Mammary epithelial cell (primary cell): Measurements from ENCODE around the gene SNX8.

ENCODE experiments used
- CTCF ChIP-seq, 2 donors: IDR thresholded peaks in 1 of 2; conservative IDR thresholded peaks in 1 of 2; 2 replicates each; pipeline ENCODE4 v1.5.1; 2011 to 2012; ENCODE audit warnings: inconsistent platforms in 2 of 2, low read length in 2 of 2, mild to moderate bottlenecking in 2 of 2, control low read depth in 1 of 2, low read depth in 1 of 2; ENCODE audit not compliant: insufficient read depth in 1 of 2; ENCODE audit errors: extremely low read depth in 1 of 2
- EZH2 ChIP-seq: IDR thresholded peaks from 2 replicates; pipeline ENCODE4 v1.6.1; 2012; ENCODE audit warnings: low read length, inconsistent platforms, borderline replicate concordance

DNA sequence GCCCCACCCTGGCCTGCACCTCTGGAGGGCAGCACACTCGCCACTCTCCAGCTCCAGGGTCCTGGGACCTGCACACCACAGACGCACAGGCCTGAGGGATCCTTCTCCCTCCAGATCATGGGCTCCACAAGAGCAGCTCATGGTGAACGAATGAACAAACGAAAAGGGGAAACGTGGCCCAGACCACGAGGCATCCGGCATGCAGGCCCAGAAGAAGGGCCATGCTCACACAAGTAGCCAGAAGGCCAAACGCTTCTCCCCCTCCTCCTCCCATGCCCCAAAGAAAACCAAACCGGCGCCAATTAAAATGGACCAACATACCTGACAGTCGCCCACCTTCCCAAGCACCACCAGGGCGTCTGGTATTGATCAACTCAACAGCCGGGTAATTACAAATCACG, 111.9 kb downstream of the SNX8 start:
- TF ChIP-seq CTCF (conservative IDR thresholded peaks at IDR 0.05 in 1 of 2, IDR thresholded peaks at IDR 0.05 in 1 of 2; ENCODE audit: extremely low read depth in 1 of 2, insufficient read depth in 1 of 2, low read depth in 1 of 2, low read length in 2 of 2) = no peak
- no peak for TF ChIP-seq EZH2
